HFF-Myc (cell line): ENCODE measurements around the gene RSRC1.

Experiments
- DNase-seq: peaks from one replicate; pipeline ENCODE4 v3.0.0-alpha.2; 2011; ENCODE audit warnings: low read depth; ENCODE audit errors: extremely low read depth
- H3K4me3 ChIP-seq: replicated peaks from 2 replicates; pipeline ENCODE4 v1.5.1; 2011; ENCODE audit warnings: low read depth, mild to moderate bottlenecking, control low read depth, low read length
- TF ChIP-seq, protein P1 (sequence below): IDR thresholded peaks from 2 replicates; pipeline ENCODE4 v1.5.1; 2012; ENCODE audit warnings: mild to moderate bottlenecking, low read depth, low read length, control low read depth; ENCODE audit errors: missing control alignments

The RSRC1 gene

DNA sequence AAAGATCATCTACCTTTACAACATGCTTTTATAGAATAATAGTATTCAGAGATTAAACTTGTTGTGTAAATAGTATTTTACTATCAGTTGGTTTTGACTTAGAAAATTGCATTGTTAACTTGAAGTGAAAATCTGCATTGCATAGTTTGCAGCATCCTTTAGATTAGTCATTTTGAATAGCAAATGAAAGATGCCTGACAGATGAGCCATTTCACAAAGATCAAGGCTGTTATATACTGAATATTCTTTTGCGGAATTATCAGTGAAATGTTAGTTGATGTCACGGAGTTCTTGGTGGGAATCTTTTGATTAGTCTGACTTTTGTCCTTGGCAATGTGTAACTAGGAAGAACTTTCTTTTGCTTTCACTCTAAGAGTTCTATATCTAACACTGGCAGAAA lies 24.5 kb downstream of the RSRC1 start:
- no peak overlapping the region for H3K4me3 ChIP-seq
- DNase-seq: no peak
- TF ChIP-seq, protein P1, sequence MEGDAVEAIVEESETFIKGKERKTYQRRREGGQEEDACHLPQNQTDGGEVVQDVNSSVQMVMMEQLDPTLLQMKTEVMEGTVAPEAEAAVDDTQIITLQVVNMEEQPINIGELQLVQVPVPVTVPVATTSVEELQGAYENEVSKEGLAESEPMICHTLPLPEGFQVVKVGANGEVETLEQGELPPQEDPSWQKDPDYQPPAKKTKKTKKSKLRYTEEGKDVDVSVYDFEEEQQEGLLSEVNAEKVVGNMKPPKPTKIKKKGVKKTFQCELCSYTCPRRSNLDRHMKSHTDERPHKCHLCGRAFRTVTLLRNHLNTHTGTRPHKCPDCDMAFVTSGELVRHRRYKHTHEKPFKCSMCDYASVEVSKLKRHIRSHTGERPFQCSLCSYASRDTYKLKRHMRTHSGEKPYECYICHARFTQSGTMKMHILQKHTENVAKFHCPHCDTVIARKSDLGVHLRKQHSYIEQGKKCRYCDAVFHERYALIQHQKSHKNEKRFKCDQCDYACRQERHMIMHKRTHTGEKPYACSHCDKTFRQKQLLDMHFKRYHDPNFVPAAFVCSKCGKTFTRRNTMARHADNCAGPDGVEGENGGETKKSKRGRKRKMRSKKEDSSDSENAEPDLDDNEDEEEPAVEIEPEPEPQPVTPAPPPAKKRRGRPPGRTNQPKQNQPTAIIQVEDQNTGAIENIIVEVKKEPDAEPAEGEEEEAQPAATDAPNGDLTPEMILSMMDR: no peak

DNA sequence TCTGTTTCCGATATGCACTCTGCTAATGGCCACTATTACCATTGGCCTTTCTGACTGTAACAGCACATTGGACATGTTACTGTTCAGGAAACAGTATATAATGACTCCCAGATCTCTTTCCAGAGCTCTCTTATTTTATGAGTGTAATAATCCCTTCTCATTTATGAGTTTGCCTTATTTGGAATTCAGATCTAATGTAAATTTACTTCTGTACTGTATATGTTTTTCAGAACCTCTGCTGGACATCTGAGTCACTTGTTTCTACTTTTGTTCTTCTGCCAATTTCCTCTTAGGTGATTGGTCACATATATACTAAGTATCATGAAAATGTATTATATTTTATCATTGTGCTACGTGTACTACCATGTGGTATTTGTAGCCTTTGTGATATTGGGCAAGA lies 30.5 kb downstream of the RSRC1 start:
- DNase-seq: peak; percentile 29
- TF ChIP-seq, protein P1: no peak
- no peak overlapping the region for H3K4me3 ChIP-seq

DNA sequence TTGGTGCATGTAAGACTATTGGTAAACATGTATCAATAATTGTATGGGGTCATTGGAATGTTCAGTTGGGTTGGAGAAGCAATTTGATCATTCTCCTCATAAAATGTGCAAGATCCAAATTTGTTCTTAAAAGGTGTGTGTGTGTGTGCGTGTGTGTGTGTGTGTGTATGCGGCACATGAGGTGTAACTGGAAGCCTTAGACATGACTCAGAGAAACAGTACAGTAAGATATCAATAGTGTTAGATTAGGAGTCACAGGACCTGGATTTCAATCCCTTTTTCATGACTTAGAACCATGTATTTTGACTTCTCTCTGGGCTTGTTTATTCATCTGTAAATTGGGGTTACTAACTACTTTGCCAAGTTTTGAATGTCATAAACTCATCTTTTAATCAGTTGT lies 38.3 kb downstream of the RSRC1 start:
- H3K4me3 ChIP-seq: no peak overlapping the region
- DNase-seq: no peak
- TF ChIP-seq, protein P1: no peak

DNA sequence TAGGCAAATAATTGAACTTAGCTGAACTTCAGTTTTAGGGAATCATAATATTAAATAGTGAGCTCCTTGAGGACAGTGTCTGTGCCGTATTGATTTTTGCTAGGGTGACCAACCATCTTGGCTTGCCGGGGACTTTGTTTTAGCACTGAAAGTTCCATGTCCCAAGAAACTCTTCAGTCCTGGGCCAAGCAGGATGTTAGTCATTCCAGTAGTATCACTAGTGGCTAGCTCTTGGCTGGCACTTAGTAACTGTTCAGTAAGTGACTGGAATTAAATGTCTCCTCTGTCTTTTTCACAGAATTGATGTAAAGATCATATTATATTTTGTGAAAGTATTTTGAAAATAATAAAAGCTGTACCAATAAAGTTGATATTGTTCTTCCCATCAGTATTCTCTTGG lies 42.3 kb downstream of the RSRC1 start:
- no peak for DNase-seq
- TF ChIP-seq, protein P1: no peak
- H3K4me3 ChIP-seq: no peak overlapping the region

DNA sequence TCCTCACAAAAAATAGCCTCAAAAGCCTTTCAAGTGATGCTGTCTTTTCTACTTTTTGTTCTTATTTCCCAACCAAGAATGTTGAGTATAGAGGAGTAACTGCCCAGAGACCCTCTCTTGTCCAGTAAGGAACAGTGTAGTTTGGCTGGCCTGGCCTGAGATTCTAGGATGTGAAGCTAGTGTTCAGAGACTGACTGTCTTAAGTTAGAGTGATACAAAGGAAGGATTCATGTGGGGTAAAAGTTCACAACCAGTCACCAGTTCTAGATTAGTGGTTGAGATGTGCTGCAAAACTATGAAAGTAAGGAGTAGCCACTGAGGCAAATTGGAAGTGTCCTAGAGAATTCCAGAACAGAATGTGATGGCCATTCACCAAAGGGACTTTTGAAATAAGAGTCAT lies 49.1 kb downstream of the RSRC1 start:
- no peak overlapping the region for H3K4me3 ChIP-seq
- no peak for DNase-seq
- TF ChIP-seq, protein P1: no peak

DNA sequence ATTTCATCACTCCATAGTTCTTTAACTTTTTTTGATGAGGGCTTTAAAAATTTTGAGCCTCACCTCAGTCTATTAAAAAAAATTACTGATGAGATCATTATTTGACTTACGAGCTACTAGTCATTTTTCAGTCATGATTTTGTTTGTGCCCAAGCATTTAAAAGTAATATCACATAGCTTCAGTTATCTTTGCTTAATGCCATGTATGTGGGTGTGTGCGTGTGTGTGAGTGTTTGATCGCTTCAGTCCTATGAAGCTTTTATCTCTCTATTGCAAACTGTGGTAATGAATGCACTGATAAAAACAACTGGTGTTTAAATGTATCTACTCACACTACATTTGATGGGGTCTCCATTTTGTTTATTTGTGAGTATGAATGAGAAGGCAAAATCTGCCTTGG lies 49.8 kb downstream of the RSRC1 start:
- H3K4me3 ChIP-seq: no peak overlapping the region
- TF ChIP-seq, protein P1: no peak
- DNase-seq: no peak

DNA sequence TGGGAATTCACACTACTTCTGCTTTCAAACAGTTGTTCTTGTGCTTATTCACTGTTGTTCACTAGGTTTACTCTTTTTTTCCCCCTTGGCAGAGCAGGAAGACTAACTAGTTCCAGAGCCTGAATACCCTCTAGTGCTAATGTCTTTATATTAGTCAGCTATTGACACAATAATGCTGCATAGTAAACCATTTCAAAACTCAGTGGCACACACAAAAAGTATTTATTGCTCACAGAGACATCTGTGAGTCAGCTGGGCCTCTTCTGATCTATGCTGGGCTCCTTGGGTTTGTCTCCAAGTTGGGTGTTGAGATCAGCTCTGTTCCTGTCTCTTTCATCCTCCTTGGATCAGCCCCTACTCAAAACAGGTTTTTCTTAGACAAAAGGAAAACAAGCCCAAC lies 51.1 kb downstream of the RSRC1 start:
- peak; percentile 40 for DNase-seq
- TF ChIP-seq, protein P1: no peak
- no peak overlapping the region for H3K4me3 ChIP-seq
